ENCODE data around the gene ALDH16A1.

Gene ALDH16A1

GRCh38 chr19:49447485-49448431, 5.3 kb upstream of the ALDH16A1 start:
- H3K4me3 ChIP-seq (ENCODE audit: low read depth, low read length): no peak overlapping the region
- TF ChIP-seq CTCF (IDR thresholded peaks at IDR 0.05; ENCODE audit: low read depth, low read length, missing control alignments): no peak
- DNase-seq (ENCODE audit: low read depth): no peak

GRCh38 chr19:49448432-49448786, 4.6 kb upstream of the ALDH16A1 start:
- no peak overlapping the region for H3K4me3 ChIP-seq (ENCODE audit: low read depth, low read length)
- TF ChIP-seq CTCF (IDR thresholded peaks at IDR 0.05; ENCODE audit: low read depth, low read length, missing control alignments): no peak
- DNase-seq (ENCODE audit: low read depth): no peak

- peak overlapping the region; percentile 98 for H3K4me3 ChIP-seq (ENCODE audit: low read depth, low read length)
- no peak for TF ChIP-seq CTCF (IDR thresholded peaks at IDR 0.05; ENCODE audit: low read depth, low read length, missing control alignments)
- no peak for DNase-seq (ENCODE audit: low read depth)
Observed at GRCh38 chr19:49450405-49450804, 2.6 kb upstream of the ALDH16A1 start.

GRCh38 chr19:49451430-49452181, 1.4 kb upstream of the ALDH16A1 start, which contains the start of gene PIH1D1:
PIH1D1 (minus strand) TSS chr19:49451814; CDS start chr19:49451574, 240 bp downstream.
- H3K4me3 ChIP-seq (ENCODE audit: low read depth, low read length): peak within 1 kb of the TSS; percentile 98
- TF ChIP-seq CTCF (IDR thresholded peaks at IDR 0.05; ENCODE audit: low read depth, low read length, missing control alignments): no peak
- DNase-seq (ENCODE audit: low read depth): peak; percentile 99

GRCh38 chr19:49453757-49454240, 774 bp downstream of the ALDH16A1 start:
- H3K4me3 ChIP-seq (ENCODE audit: low read depth, low read length): peak overlapping the region; percentile 83
- no peak for DNase-seq (ENCODE audit: low read depth)
- TF ChIP-seq CTCF (IDR thresholded peaks at IDR 0.05; ENCODE audit: low read depth, low read length, missing control alignments): no peak

GRCh38 chr19:49455773-49456172, 2.7 kb downstream of the ALDH16A1 start:
- no peak overlapping the region for H3K4me3 ChIP-seq (ENCODE audit: low read depth, low read length)
- DNase-seq (ENCODE audit: low read depth): no peak
- TF ChIP-seq CTCF (IDR thresholded peaks at IDR 0.05; ENCODE audit: low read depth, low read length, missing control alignments): no peak
